CD4-positive, alpha-beta T cell treated with Interleukin-1 beta for 1 hour (primary cell): ENCODE measurements around the gene P2RY4.
"Not testable (repeated sequence)": the region's sequence is repeated elsewhere in the genome, so short reads cannot be mapped to it uniquely, and the experiment has no call there.

ENCODE experiments used
- DNase-seq, 2 donors: peaks; one replicate each; pipeline ENCODE4 v3.0.0-alpha.2; 2020 to 2022

The P2RY4 gene

DNA sequence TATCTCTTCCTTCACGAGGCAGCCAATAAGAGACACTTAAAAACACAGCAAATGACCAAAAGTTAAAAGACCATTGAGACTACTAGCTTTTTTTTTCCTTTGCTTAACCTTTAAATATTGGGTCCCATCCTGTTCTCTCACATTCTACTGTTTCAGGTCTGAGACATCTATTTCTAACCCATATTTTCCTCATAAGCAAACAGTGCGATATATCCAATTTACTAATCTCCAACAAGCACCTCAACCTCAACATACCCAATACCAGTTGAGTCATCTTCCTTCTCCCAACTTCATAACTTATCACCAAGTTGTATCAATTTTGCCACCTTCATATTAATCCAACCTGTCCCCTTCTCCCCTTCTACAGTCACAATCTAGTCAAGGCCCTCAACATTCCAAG, 18.5 kb downstream of the P2RY4 start:
- DNase-seq, result no peak

DNA sequence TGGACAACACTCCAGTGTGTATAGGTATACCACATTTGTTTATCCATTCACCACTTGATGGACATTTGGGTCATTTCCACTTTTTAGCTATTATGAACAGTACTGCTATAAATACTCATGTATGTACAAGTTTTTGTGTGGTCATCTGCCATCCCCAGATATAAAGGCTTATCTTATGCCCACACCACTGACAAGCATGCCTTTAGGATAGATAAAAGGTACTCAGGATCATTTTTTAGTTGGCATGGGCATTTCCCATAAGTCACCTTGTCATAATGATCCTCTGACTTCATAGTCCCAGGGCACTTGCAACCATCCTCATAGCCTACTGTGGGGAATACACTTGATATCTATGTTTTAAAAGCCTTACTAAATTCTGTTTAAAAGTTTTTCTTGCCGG, 19.3 kb downstream of the P2RY4 start:
- no peak for DNase-seq

DNA sequence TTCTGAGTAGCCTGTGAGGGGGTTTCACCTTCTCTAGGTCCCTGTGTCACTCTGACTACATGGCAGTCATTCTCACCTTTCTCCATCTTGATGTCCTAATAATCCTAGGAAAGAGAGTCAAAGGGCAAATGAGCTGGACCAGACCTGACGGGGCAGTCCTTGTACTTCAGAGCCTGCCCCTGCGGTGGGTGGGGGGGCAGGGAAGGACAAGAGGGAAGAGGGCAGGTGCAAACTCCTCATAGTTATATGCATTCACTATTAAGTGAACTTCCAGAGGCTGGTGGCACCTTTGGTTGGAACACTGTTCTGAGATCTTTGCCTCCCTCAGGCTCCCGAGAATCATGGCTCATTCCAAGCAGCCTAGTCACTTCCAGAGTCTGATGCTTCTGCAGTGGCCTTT, 25.6 kb downstream of the P2RY4 start, which contains the start of gene AWAT1:
TSS of gene AWAT1 (plus strand) at position 301 of the 400 bp plus-strand sequence. CDS start at position 342, 41 bp downstream.
- no peak for DNase-seq

DNA sequence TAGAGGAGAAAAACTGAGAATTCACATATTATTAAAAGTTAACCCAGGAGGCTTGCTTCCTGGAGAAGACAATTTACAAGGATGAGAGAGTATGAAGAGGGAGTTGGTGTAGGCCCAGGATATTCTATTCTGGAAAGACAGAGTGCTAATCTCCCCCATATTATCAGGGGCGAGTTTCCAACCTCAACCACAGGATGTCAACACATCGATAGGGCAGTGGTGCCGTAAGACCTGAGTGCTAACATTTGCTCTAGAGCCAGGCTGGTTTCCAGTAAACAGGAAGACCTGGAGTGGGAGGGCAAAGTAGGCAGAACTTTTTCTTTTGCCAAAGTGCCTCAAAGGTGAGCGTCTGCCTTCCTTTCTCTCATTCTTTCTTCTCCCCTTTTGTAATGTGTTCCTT, 28.3 kb downstream of the P2RY4 start:
- DNase-seq, result no peak

- DNase-seq, result no peak
Observed at GRCh38 chrX:70226687-70227086, 33.3 kb downstream of the P2RY4 start.

- DNase-seq, result no peak
Observed at GRCh38 chrX:70226048-70226447, 34.0 kb downstream of the P2RY4 start.

DNA sequence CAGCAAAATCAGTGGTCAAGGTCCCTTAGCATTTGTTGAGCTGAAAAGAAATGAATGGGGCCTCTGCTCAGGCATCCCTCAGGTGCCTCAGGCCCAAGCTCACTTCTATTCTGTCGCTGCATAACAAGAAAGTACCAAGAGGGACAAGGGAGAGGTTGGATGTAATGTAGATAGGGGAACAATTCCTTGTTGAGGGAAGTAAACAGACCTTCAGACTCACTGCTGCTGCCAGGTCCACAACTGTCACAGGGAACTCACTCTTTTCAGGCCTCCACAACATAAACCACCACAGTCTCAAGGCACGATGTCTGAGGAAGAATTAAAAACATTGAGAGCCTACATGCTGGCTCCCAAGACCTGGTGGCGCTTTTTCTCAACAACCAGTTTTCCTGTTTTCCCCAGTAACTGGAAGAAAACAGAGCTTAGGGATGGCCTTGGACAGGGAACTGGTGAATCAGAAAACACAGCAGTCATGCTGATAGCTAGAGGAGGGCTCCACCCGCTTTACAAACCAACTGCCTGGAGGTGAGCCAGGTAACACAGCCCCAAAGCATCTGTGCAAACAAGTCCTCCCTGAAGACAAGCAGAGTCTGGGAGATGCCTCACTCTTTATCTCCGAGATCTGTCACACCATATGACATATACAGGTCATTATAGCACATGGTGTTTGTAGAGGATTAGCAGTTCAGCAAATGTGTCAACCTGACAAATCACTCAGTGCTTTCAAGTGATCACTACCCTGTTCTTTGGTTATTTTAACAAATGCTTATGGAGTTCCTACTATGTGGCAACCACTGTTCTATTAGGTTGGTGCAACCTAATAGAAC, 39.9 kb downstream of the P2RY4 start:
- no peak for DNase-seq

- DNase-seq, result not testable (repeated sequence)
Observed at GRCh38 chrX:70209570-70209969, 50.4 kb downstream of the P2RY4 start.

- DNase-seq, result no peak
Observed at GRCh38 chrX:70208479-70208878, 51.5 kb downstream of the P2RY4 start.
